WTC11 (cell line): ENCODE results near the gene ZKSCAN8. TPM values are rescaled to one million over a fixed set of nuclear protein-coding genes. Genes with fewer than 3 reads are reported as not detected.

Experiments used
- ATAC-seq: fragments of 200-7000 bp; cut with Tn5 transposase; 2 replicates; pipeline ENCODE4 v1.10.0; 2021; ENCODE audit warnings: mild to moderate bottlenecking, moderate library complexity
- CTCF ChIA-PET: fragments of 300-600 bp; sonication (Branson Sonifier 250); formaldehyde crosslinking; loops from one replicate; lab custom pipeline; 2021; ENCODE audit warnings: antibody characterized with exemption; lab: Charles Lee
- POLR2A ChIA-PET: fragments of 350-600 bp; sonication (Branson Sonifier 250); formaldehyde crosslinking; loops from one replicate; lab custom pipeline; 2021; ENCODE audit warnings: antibody characterized with exemption; lab: Charles Lee
- DNase-seq: peaks from one replicate; pipeline ENCODE4 v3.0.0; 2021; ENCODE audit warnings: low spot score
- H3K27ac Mint-ChIP-seq: 2 replicates; pipeline ENCODE4 v1.8.0; 2021; ENCODE audit warnings: mixed read lengths
- H3K27me3 Mint-ChIP-seq: 2 replicates; pipeline ENCODE4 v1.8.0; 2021; ENCODE audit warnings: low read depth, mild to moderate bottlenecking, moderate library complexity, mixed read lengths
- H3K36me3 Mint-ChIP-seq: 2 replicates; pipeline ENCODE4 v1.8.0; 2021; ENCODE audit warnings: mixed read lengths
- H3K4me1 Mint-ChIP-seq: 2 replicates; pipeline ENCODE4 v1.8.0; 2022; ENCODE audit warnings: mixed read lengths
- H3K4me3 Mint-ChIP-seq: 2 replicates; pipeline ENCODE4 v1.8.0; 2021; ENCODE audit warnings: mild to moderate bottlenecking, moderate library complexity, mixed read lengths
- H3K9me3 Mint-ChIP-seq: 2 replicates; pipeline ENCODE4 v1.8.0; 2021; ENCODE audit warnings: mixed read lengths
- CREB1 ChIP-seq: sonication (generic); formaldehyde crosslinking; IDR thresholded peaks from 2 replicates; pipeline ENCODE4 v1.8.0; 2023; ENCODE audit warnings: mild to moderate bottlenecking, missing genetic modification reagents
- ELF4 ChIP-seq: sonication (generic); formaldehyde crosslinking; IDR thresholded peaks from 2 replicates; pipeline ENCODE4 v1.8.1; 2022; ENCODE audit warnings: low read depth, mild to moderate bottlenecking, moderate library complexity, missing genetic modification reagents
- ETV6 ChIP-seq: sonication (generic); formaldehyde crosslinking; IDR thresholded peaks from 2 replicates; pipeline ENCODE4 v1.8.1; 2022; ENCODE audit warnings: mild to moderate bottlenecking, missing genetic modification reagents
- FOXK1 ChIP-seq: sonication (generic); formaldehyde crosslinking; IDR thresholded peaks from 2 replicates; pipeline ENCODE4 v1.8.0; 2022; ENCODE audit warnings: mild to moderate bottlenecking, moderate library complexity, missing genetic modification reagents
- GABPB1 ChIP-seq: sonication (generic); formaldehyde crosslinking; IDR thresholded peaks from 2 replicates; pipeline ENCODE4 v1.8.1; 2023; ENCODE audit warnings: mild to moderate bottlenecking, missing genetic modification reagents
- MYBL2 ChIP-seq: sonication (generic); formaldehyde crosslinking; IDR thresholded peaks from 2 replicates; pipeline ENCODE4 v1.8.1; 2023; ENCODE audit warnings: mild to moderate bottlenecking, moderate library complexity, missing genetic modification reagents
- SP1 ChIP-seq: sonication (generic); formaldehyde crosslinking; conservative IDR thresholded peaks from 2 replicates; pipeline ENCODE4 v1.8.1; 2022; ENCODE audit warnings: missing genetic modification reagents
- TP53 ChIP-seq: sonication (generic); formaldehyde crosslinking; IDR thresholded peaks from 2 replicates; pipeline ENCODE4 v1.8.1; 2023; ENCODE audit warnings: mild to moderate bottlenecking, missing genetic modification reagents
- ZNF121 ChIP-seq: sonication (generic); formaldehyde crosslinking; IDR thresholded peaks from 2 replicates; pipeline ENCODE4 v1.8.0; 2023; ENCODE audit warnings: missing genetic modification reagents
- ZNF263 ChIP-seq: sonication (generic); formaldehyde crosslinking; IDR thresholded peaks from 2 replicates; pipeline ENCODE4 v1.8.1; 2022; ENCODE audit warnings: low read depth, mild to moderate bottlenecking, moderate library complexity, missing genetic modification reagents
- total RNA-seq: library from RNA; stranded (reverse); gene quantifications from 3 replicates; pipeline ENCODE4 v1.2.3, GENCODE V29; 2021
- TF ChIP-seq, protein P1 (sequence below): sonication (generic); formaldehyde crosslinking; IDR thresholded peaks from 2 replicates; pipeline ENCODE4 v1.8.1; 2022; ENCODE audit warnings: low read depth, mild to moderate bottlenecking, moderate library complexity, missing genetic modification reagents, borderline replicate concordance
- TF ChIP-seq, protein P2 (sequence below): sonication (generic); formaldehyde crosslinking; IDR thresholded peaks from 2 replicates; pipeline ENCODE4 v1.8.0; 2022; ENCODE audit warnings: mild to moderate bottlenecking, missing genetic modification reagents
- TF ChIP-seq, protein P3 (sequence below): sonication (generic); formaldehyde crosslinking; IDR thresholded peaks from 2 replicates; pipeline ENCODE4 v1.8.0; 2022; ENCODE audit warnings: mild to moderate bottlenecking, missing genetic modification reagents
- TF ChIP-seq, protein P4 (sequence below): sonication (generic); formaldehyde crosslinking; IDR thresholded peaks from 2 replicates; pipeline ENCODE4 v1.8.0; 2023; ENCODE audit warnings: missing genetic modification reagents, mild to moderate bottlenecking, borderline replicate concordance
- TF ChIP-seq, protein P5 (sequence below): sonication (generic); formaldehyde crosslinking; IDR thresholded peaks from 2 replicates; pipeline ENCODE4 v1.8.1; 2023; ENCODE audit warnings: mild to moderate bottlenecking, missing genetic modification reagents
- TF ChIP-seq, protein P6 (sequence below): sonication (generic); formaldehyde crosslinking; IDR thresholded peaks from 2 replicates; pipeline ENCODE4 v1.8.0; 2022; ENCODE audit warnings: mild to moderate bottlenecking, missing genetic modification reagents
- TF ChIP-seq, protein P7 (sequence below): sonication (generic); formaldehyde crosslinking; IDR thresholded peaks from 2 replicates; pipeline ENCODE4 v1.8.1; 2022; ENCODE audit warnings: mild to moderate bottlenecking, moderate library complexity, missing genetic modification reagents

Gene ZKSCAN8
- total RNA-seq, 1 experiment from 2014 or later, result 21.7 TPM

DNA sequence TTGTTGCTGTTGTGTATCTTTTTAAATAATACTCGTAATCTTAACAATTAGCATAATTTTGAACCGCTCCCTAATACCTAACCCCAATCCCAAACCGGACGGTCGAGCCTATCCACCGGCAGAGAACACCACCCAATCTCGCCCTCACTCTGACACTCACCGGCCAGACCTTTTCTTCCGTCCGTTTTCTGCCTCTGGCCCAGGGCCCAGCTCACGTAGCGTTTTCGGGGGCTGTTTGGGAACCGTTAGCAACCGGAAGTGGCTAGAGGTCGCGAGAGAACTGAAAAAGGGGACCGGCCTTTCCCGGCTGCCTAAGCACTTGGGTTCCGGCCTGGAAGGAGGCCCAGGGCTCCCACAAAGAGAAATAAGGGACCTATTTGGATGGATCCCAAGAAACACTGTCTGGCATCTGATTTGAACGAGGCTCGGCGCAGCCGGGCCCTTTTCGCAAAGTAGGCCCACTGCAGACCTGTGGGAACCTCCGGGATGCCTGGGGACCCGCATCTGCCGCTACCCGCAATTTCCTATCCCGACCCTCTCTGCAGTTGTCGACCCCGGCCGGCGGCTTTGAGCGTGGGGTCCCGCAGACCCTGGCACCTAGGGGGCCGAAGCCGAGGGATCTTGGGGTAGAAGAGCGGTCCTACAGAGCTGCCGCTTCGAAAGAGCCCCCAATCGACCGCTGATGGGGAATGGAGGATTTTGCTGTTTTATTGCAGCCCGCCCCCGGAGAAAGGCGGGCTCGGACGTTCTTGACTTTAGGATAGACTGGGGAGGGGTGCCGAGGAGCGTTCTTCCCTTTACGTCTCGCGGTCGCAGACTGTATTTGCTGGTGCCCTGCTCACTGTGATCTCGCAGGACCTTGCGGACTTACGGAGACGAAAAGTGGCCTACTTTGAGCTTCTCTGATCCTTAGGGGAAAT, 4.8 kb upstream of the ZKSCAN8 start:
- POLR2A ChIA-PET, result interaction anchor here (0.8 to 1.3 kb wide), 6 partner anchors 12 to 246 kb away, joined by 3 to 12 read pairs (median 3); partner anchors contain the start of genes ZKSCAN4 and ZSCAN16

More for the DNA sequence above, 4.8 kb upstream of the ZKSCAN8 start:
- H3K27ac Mint-ChIP-seq, result peak overlapping the region; percentile 92
- ATAC-seq, result peak; percentile 75
- no peaks in the 10 kb centered on the region; the same call in 1 of the 2 replicates for H3K36me3 Mint-ChIP-seq
- TF ChIP-seq CREB1 (no peak), MYBL2 (CRISPR knock-in tag) (peak; percentile 97), ZNF263 (CRISPR knock-in tag) (no peak), SP1 (CRISPR knock-in tag) (peak; percentile 72), ELF4 (no peak), FOXK1 (CRISPR knock-in tag) (peak; percentile 70; the same call in 1 of the 2 replicates), TP53 (CRISPR knock-in tag) (no peak), ZNF121 (CRISPR knock-in tag) (no peak), GABPB1 (peak; percentile 84), ETV6 (CRISPR knock-in tag) (peak; percentile 60; the same call in 1 of the 2 replicates)
- TF ChIP-seq, protein P1, sequence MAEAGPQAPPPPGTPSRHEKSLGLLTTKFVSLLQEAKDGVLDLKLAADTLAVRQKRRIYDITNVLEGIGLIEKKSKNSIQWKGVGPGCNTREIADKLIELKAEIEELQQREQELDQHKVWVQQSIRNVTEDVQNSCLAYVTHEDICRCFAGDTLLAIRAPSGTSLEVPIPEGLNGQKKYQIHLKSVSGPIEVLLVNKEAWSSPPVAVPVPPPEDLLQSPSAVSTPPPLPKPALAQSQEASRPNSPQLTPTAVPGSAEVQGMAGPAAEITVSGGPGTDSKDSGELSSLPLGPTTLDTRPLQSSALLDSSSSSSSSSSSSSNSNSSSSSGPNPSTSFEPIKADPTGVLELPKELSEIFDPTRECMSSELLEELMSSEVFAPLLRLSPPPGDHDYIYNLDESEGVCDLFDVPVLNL, result no peak
- TF ChIP-seq, protein P2, sequence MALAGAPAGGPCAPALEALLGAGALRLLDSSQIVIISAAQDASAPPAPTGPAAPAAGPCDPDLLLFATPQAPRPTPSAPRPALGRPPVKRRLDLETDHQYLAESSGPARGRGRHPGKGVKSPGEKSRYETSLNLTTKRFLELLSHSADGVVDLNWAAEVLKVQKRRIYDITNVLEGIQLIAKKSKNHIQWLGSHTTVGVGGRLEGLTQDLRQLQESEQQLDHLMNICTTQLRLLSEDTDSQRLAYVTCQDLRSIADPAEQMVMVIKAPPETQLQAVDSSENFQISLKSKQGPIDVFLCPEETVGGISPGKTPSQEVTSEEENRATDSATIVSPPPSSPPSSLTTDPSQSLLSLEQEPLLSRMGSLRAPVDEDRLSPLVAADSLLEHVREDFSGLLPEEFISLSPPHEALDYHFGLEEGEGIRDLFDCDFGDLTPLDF, result no peak
- TF ChIP-seq, protein P3, sequence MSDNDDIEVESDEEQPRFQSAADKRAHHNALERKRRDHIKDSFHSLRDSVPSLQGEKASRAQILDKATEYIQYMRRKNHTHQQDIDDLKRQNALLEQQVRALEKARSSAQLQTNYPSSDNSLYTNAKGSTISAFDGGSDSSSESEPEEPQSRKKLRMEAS, result peak; percentile 26
- TF ChIP-seq, protein P4, sequence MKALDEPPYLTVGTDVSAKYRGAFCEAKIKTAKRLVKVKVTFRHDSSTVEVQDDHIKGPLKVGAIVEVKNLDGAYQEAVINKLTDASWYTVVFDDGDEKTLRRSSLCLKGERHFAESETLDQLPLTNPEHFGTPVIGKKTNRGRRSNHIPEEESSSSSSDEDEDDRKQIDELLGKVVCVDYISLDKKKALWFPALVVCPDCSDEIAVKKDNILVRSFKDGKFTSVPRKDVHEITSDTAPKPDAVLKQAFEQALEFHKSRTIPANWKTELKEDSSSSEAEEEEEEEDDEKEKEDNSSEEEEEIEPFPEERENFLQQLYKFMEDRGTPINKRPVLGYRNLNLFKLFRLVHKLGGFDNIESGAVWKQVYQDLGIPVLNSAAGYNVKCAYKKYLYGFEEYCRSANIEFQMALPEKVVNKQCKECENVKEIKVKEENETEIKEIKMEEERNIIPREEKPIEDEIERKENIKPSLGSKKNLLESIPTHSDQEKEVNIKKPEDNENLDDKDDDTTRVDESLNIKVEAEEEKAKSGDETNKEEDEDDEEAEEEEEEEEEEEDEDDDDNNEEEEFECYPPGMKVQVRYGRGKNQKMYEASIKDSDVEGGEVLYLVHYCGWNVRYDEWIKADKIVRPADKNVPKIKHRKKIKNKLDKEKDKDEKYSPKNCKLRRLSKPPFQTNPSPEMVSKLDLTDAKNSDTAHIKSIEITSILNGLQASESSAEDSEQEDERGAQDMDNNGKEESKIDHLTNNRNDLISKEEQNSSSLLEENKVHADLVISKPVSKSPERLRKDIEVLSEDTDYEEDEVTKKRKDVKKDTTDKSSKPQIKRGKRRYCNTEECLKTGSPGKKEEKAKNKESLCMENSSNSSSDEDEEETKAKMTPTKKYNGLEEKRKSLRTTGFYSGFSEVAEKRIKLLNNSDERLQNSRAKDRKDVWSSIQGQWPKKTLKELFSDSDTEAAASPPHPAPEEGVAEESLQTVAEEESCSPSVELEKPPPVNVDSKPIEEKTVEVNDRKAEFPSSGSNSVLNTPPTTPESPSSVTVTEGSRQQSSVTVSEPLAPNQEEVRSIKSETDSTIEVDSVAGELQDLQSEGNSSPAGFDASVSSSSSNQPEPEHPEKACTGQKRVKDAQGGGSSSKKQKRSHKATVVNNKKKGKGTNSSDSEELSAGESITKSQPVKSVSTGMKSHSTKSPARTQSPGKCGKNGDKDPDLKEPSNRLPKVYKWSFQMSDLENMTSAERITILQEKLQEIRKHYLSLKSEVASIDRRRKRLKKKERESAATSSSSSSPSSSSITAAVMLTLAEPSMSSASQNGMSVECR (CRISPR knock-in tag), result no peak
- TF ChIP-seq, protein P5, sequence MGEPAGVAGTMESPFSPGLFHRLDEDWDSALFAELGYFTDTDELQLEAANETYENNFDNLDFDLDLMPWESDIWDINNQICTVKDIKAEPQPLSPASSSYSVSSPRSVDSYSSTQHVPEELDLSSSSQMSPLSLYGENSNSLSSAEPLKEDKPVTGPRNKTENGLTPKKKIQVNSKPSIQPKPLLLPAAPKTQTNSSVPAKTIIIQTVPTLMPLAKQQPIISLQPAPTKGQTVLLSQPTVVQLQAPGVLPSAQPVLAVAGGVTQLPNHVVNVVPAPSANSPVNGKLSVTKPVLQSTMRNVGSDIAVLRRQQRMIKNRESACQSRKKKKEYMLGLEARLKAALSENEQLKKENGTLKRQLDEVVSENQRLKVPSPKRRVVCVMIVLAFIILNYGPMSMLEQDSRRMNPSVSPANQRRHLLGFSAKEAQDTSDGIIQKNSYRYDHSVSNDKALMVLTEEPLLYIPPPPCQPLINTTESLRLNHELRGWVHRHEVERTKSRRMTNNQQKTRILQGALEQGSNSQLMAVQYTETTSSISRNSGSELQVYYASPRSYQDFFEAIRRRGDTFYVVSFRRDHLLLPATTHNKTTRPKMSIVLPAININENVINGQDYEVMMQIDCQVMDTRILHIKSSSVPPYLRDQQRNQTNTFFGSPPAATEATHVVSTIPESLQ, result no peak
- TF ChIP-seq, protein P6, sequence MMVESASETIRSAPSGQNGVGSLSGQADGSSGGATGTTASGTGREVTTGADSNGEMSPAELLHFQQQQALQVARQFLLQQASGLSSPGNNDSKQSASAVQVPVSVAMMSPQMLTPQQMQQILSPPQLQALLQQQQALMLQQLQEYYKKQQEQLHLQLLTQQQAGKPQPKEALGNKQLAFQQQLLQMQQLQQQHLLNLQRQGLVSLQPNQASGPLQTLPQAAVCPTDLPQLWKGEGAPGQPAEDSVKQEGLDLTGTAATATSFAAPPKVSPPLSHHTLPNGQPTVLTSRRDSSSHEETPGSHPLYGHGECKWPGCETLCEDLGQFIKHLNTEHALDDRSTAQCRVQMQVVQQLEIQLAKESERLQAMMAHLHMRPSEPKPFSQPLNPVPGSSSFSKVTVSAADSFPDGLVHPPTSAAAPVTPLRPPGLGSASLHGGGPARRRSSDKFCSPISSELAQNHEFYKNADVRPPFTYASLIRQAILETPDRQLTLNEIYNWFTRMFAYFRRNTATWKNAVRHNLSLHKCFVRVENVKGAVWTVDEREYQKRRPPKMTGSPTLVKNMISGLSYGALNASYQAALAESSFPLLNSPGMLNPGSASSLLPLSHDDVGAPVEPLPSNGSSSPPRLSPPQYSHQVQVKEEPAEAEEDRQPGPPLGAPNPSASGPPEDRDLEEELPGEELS (CRISPR knock-in tag), result peak; percentile 45; the same call in 1 of the 2 replicates
- TF ChIP-seq, protein P7, sequence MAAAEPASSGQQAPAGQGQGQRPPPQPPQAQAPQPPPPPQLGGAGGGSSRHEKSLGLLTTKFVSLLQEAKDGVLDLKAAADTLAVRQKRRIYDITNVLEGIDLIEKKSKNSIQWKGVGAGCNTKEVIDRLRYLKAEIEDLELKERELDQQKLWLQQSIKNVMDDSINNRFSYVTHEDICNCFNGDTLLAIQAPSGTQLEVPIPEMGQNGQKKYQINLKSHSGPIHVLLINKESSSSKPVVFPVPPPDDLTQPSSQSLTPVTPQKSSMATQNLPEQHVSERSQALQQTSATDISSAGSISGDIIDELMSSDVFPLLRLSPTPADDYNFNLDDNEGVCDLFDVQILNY (CRISPR knock-in tag), result peak; percentile 62; the same call in 1 of the 2 replicates
- peak; percentile 86 for DNase-seq
- no peaks in the 10 kb centered on the region for H3K9me3 Mint-ChIP-seq
- H3K4me3 Mint-ChIP-seq, result peak overlapping the region; percentile 95
- peaks cover 21% of the 10 kb centered on the region for H3K4me1 Mint-ChIP-seq
- CTCF ChIA-PET, result interaction anchor here (2.0 to 2.3 kb wide), 2 partner anchors 32 to 219 kb away, joined by 7 to 15 read pairs; no protein-coding TSS in a partner anchor
- peaks cover 34% of the 10 kb centered on the region for H3K27me3 Mint-ChIP-seq
